Parathyroid adenoma (tissue), 2 donors: ENCODE data around the gene SNRNP25.

Experiments
- H2AFZ ChIP-seq: fragments of 300-600 bp; sonication (generic); one replicate; pipeline ENCODE4 v1.7.0; 2017; ENCODE audit warnings: antibody characterized with exemption, mild to moderate bottlenecking
- H3K27ac ChIP-seq: fragments of 300-600 bp; sonication (generic); one replicate; pipeline ENCODE4 v1.7.0; 2017
- H3K27me3 ChIP-seq: fragments of 300-600 bp; sonication (generic); one replicate; pipeline ENCODE4 v1.7.0; 2017; ENCODE audit warnings: low read length; ENCODE audit not compliant: control insufficient read depth, insufficient read depth
- H3K36me3 ChIP-seq: fragments of 300-600 bp; sonication (generic); one replicate; pipeline ENCODE4 v1.7.0; 2017; ENCODE audit warnings: low read length; ENCODE audit not compliant: control insufficient read depth, insufficient read depth
- H3K4me1 ChIP-seq: fragments of 300-600 bp; sonication (generic); one replicate; pipeline ENCODE4 v1.7.0; 2017; ENCODE audit warnings: control low read depth
- H3K4me2 ChIP-seq: fragments of 300-600 bp; sonication (generic); one replicate; pipeline ENCODE4 v1.7.0; 2017; ENCODE audit warnings: low read length
- H3K4me3 ChIP-seq: fragments of 300-600 bp; sonication (generic); one replicate; pipeline ENCODE4 v1.7.0; 2017; ENCODE audit warnings: low read depth, low read length
- H3K79me2 ChIP-seq: fragments of 300-600 bp; sonication (generic); one replicate; pipeline ENCODE4 v1.7.0; 2017; ENCODE audit warnings: control low read depth
- H3K9ac ChIP-seq: fragments of 300-600 bp; sonication (generic); one replicate; pipeline ENCODE4 v1.7.0; 2017; ENCODE audit warnings: mild to moderate bottlenecking
- H3K9me3 ChIP-seq: fragments of 300-600 bp; sonication (generic); one replicate; pipeline ENCODE4 v1.7.0; 2017; ENCODE audit warnings: low read length; ENCODE audit not compliant: control insufficient read depth
- CTCF ChIP-seq: fragments of 300-600 bp; sonication (generic); IDR thresholded peaks from one replicate; pipeline ENCODE4 v1.7.0; 2017; ENCODE audit warnings: antibody characterized with exemption, mild to moderate bottlenecking
- donor health status: primary hyperparathyroidism.

SNRNP25 gene

GRCh38 chr16:83781-84615 lies 30.4 kb downstream of the SNRNP25 start:
- Histone ChIP-seq H3K79me2 (no peaks in the 10 kb centered on the region), H3K4me2 (no peak overlapping the region), H3K36me3 (no peaks in the 10 kb centered on the region), H3K27me3 (no peaks in the 10 kb centered on the region), H3K9me3 (no peaks in the 10 kb centered on the region), H3K4me1 (peaks cover 2% of the 10 kb centered on the region), H3K4me3 (no peak overlapping the region), H3K27ac (no peak overlapping the region), H3K9ac (no peak overlapping the region), H2AFZ (no peak overlapping the region)
- no peak for TF ChIP-seq CTCF

- peaks cover 2% of the 10 kb centered on the region for H3K4me1 ChIP-seq
- H3K27me3 ChIP-seq = no peaks in the 10 kb centered on the region
- no peaks in the 10 kb centered on the region for H3K9me3 ChIP-seq
- H3K4me3 ChIP-seq = no peak overlapping the region
- no peaks in the 10 kb centered on the region for H3K36me3 ChIP-seq
- no peak overlapping the region for H3K4me2 ChIP-seq
- H3K27ac ChIP-seq = no peak overlapping the region
- no peak for TF ChIP-seq CTCF
- no peak overlapping the region for H3K9ac ChIP-seq
- no peaks in the 10 kb centered on the region for H3K79me2 ChIP-seq
- no peak overlapping the region for H2AFZ ChIP-seq
Measured at GRCh38 chr16:84718-85406, 31.2 kb downstream of the SNRNP25 start.

GRCh38 chr16:85407-85782 lies 31.8 kb downstream of the SNRNP25 start:
- Histone ChIP-seq H3K9ac (no peak overlapping the region), H2AFZ (no peak overlapping the region), H3K4me3 (no peak overlapping the region), H3K4me1 (peaks cover 2% of the 10 kb centered on the region), H3K27ac (no peak overlapping the region), H3K4me2 (no peak overlapping the region), H3K79me2 (no peaks in the 10 kb centered on the region), H3K9me3 (no peaks in the 10 kb centered on the region), H3K36me3 (no peaks in the 10 kb centered on the region), H3K27me3 (no peaks in the 10 kb centered on the region)
- TF ChIP-seq CTCF = no peak

- Histone ChIP-seq H3K9me3 (no peaks in the 10 kb centered on the region), H3K4me2 (no peak overlapping the region), H3K36me3 (no peaks in the 10 kb centered on the region), H2AFZ (no peak overlapping the region), H3K9ac (no peak overlapping the region), H3K79me2 (no peaks in the 10 kb centered on the region), H3K27ac (no peak overlapping the region), H3K4me3 (no peak overlapping the region), H3K27me3 (no peaks in the 10 kb centered on the region), H3K4me1 (peaks cover 2% of the 10 kb centered on the region)
- no peak for TF ChIP-seq CTCF
Measured at GRCh38 chr16:85865-86264, 32.2 kb downstream of the SNRNP25 start.
